Endodermal cell (in vitro differentiated cells): ENCODE data around the gene USP47. TPM values are rescaled to one million over a fixed set of nuclear protein-coding genes. Genes with fewer than 3 reads are reported as not detected.
A peak's percentile ranks its signal among the peaks of the same experiment; 100 is the strongest.

Source experiments
- DNase-seq: peaks from one replicate; pipeline ENCODE4 v3.0.0-alpha.2; 2017
- H3K27ac ChIP-seq: 2 replicates; pipeline ENCODE4 v1.5.1; 2013; ENCODE audit warnings: mild to moderate bottlenecking, low read depth, low read length, moderate library complexity
- H3K27me3 ChIP-seq: 2 replicates; pipeline ENCODE4 v1.6.1; 2013; ENCODE audit warnings: mild to moderate bottlenecking, low read length, moderate library complexity; ENCODE audit not compliant: insufficient read depth, control insufficient read depth, poor library complexity, severe bottlenecking
- H3K36me3 ChIP-seq: 2 replicates; pipeline ENCODE4 v1.7.0; 2013; ENCODE audit warnings: mild to moderate bottlenecking, low read length, moderate library complexity; ENCODE audit not compliant: control insufficient read depth, insufficient read depth
- H3K4me1 ChIP-seq: one replicate; pipeline ENCODE4 v1.7.0; 2013; ENCODE audit warnings: low read length; ENCODE audit not compliant: control insufficient read depth, insufficient read depth
- H3K4me3 ChIP-seq: 2 replicates; pipeline ENCODE4 v1.5.1; 2013; ENCODE audit warnings: mild to moderate bottlenecking, low read length, moderate library complexity
- H3K9ac ChIP-seq: 2 replicates; pipeline ENCODE4 v1.6.1; 2013; ENCODE audit warnings: mild to moderate bottlenecking, low read length, moderate library complexity; ENCODE audit not compliant: poor library complexity, severe bottlenecking; ENCODE audit errors: extremely low read depth
- H3K9me3 ChIP-seq: 2 replicates; pipeline ENCODE4 v1.6.1; 2013; ENCODE audit warnings: mild to moderate bottlenecking, low read length, moderate library complexity; ENCODE audit not compliant: control insufficient read depth
- H3K27ac Mint-ChIP-seq: 2 replicates; pipeline ENCODE4 v1.8.0; 2020; ENCODE audit warnings: mixed read lengths
- H3K27me3 Mint-ChIP-seq: 2 replicates; pipeline ENCODE4 v1.8.0; 2021; ENCODE audit warnings: mild to moderate bottlenecking, mixed read lengths; ENCODE audit not compliant: insufficient read depth
- H3K36me3 Mint-ChIP-seq: 2 replicates; pipeline ENCODE4 v1.8.0; 2020; ENCODE audit warnings: low read depth, mixed read lengths
- H3K4me1 Mint-ChIP-seq: 2 replicates; pipeline ENCODE4 v1.8.0; 2020; ENCODE audit warnings: mixed read lengths
- H3K4me3 Mint-ChIP-seq: 2 replicates; pipeline ENCODE4 v1.8.0; 2020; ENCODE audit warnings: mild to moderate bottlenecking, moderate library complexity, mixed read lengths
- H3K9me3 Mint-ChIP-seq: 2 replicates; pipeline ENCODE4 v1.8.0; 2020; ENCODE audit warnings: mild to moderate bottlenecking, mixed read lengths
- WGBS, 2 experiments: methylation state at CpG; one replicate each; pipeline versions ENCODE4 v1.1.5 to v1.1.7; 2013; ENCODE audit warnings: missing lambda C conversion rate in 2 of 2, mixed read lengths in 1 of 2; ENCODE audit not compliant: insufficient coverage in 1 of 2, insufficient read length in 1 of 2; 5-methylcytosine and 5-hydroxymethylcytosine counted together
- total RNA-seq, 2 donors: library from RNA; stranded (reverse); fragmentation: NEBNext Ultra II Directional in 1 of 2; extraction: Animal tissue kit (Norgen Biotek cat#: 25700) in 1 of 2; gene quantifications; 2 replicates in 1 of 2; 3 replicates in 1 of 2; pipeline ENCODE4 v1.2.1, GENCODE V29; 2021
- TF ChIP-seq, protein P1 (sequence below): fragments of 200-600 bp; sonication (generic); conservative IDR thresholded peaks from 2 replicates; pipeline ENCODE4 v1.5.0; 2021; ENCODE audit warnings: antibody characterized with exemption, mild to moderate bottlenecking

USP47 gene
- total RNA-seq, 2 donors from 2014 or later: 26.3 to 26.9 TPM

DNA sequence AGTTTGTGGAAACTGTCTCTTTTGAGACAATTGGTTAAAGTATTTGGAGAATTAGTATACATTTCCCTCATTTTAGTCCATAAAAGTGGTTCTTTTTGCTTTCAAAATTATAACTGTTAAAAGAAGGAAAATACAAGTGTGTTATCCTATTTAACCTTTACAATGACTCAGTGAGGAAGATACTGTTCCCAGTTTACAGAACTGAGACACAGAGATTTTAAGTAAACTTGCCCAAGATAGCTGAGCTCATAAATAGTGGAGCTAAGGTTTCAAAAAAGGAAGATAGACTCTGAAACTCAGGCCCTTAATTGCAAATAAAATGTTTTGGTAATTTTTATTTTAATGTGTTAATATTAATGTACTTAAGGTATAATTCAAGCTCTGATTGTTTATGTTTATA is 107.7 kb downstream of the USP47 start:
- Mint-ChIP-seq H3K4me1 (peaks cover 20% of the 10 kb centered on the region), H3K36me3 (peaks cover 29% of the 10 kb centered on the region), H3K9me3 (no peaks in the 10 kb centered on the region), H3K4me3 (no peak overlapping the region), H3K27ac (no peak overlapping the region), H3K27me3 (no peaks in the 10 kb centered on the region)
- H3K9me3 ChIP-seq: no peaks in the 10 kb centered on the region
- H3K9ac ChIP-seq: no peak overlapping the region
- no peak overlapping the region for H3K27ac ChIP-seq
- no peaks in the 10 kb centered on the region for H3K27me3 ChIP-seq
- no peak overlapping the region for H3K4me3 ChIP-seq
- peaks cover 66% of the 10 kb centered on the region for H3K36me3 ChIP-seq
- no peak for DNase-seq
- H3K4me1 ChIP-seq: peaks cover 20% of the 10 kb centered on the region
- TF ChIP-seq, protein P1, sequence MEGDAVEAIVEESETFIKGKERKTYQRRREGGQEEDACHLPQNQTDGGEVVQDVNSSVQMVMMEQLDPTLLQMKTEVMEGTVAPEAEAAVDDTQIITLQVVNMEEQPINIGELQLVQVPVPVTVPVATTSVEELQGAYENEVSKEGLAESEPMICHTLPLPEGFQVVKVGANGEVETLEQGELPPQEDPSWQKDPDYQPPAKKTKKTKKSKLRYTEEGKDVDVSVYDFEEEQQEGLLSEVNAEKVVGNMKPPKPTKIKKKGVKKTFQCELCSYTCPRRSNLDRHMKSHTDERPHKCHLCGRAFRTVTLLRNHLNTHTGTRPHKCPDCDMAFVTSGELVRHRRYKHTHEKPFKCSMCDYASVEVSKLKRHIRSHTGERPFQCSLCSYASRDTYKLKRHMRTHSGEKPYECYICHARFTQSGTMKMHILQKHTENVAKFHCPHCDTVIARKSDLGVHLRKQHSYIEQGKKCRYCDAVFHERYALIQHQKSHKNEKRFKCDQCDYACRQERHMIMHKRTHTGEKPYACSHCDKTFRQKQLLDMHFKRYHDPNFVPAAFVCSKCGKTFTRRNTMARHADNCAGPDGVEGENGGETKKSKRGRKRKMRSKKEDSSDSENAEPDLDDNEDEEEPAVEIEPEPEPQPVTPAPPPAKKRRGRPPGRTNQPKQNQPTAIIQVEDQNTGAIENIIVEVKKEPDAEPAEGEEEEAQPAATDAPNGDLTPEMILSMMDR: no peak

DNA sequence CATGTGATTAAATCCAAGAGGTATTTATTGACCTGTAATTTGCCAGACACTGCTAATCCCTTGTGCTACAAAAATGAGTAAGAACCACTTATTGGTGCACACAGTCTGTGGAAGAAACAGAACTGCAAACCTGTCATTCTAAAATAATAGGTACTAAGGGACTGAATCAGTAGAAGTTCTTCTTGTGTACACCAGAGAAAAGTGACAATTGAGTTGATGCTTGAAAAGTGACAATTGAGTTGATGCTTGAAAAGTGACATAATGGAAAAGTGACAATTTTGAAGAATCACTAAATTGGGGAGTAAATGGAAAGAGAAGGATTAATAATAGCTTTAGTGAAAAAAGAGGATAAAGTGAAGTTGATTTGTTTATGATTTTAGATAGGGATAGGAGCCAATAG is 110.3 kb downstream of the USP47 start:
- Mint-ChIP-seq H3K4me1 (peaks cover 19% of the 10 kb centered on the region), H3K36me3 (peaks cover 43% of the 10 kb centered on the region), H3K9me3 (no peaks in the 10 kb centered on the region), H3K4me3 (no peak overlapping the region), H3K27ac (no peak overlapping the region), H3K27me3 (no peaks in the 10 kb centered on the region)
- H3K9ac ChIP-seq: no peak overlapping the region
- H3K27ac ChIP-seq: no peak overlapping the region
- peaks cover 20% of the 10 kb centered on the region for H3K4me1 ChIP-seq
- no peaks in the 10 kb centered on the region for H3K9me3 ChIP-seq
- TF ChIP-seq, protein P1: no peak
- H3K36me3 ChIP-seq: peaks cover 76% of the 10 kb centered on the region
- H3K4me3 ChIP-seq: peak overlapping the region; percentile 35
- H3K27me3 ChIP-seq: no peaks in the 10 kb centered on the region
- DNase-seq: no peak

DNA sequence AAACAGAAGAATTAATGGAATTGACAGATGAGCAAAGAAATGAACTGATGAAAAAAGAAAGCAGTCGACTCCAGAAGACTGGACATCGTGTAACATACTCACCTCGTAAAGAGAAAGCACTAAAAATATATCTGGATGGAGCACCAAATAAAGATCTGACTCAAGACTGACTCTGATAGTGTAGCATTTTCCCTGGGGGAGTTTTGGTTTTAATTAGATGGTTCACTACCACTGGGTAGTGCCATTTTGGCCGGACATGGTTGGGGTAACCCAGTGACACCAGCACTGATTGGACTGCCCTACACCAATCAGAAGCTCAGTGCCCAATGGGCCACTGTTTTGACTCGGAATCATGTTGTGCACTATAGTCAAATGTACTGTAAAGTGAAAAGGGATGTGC is 114.2 kb downstream of the USP47 start:
- Histone ChIP-seq H3K9ac (no peak overlapping the region), H3K27me3 (no peaks in the 10 kb centered on the region), H3K9me3 (peaks cover under 1% of the 10 kb centered on the region), H3K4me1 (peaks cover 13% of the 10 kb centered on the region), H3K4me3 (no peak overlapping the region), H3K27ac (no peak overlapping the region), H3K36me3 (peaks cover 60% of the 10 kb centered on the region)
- Mint-ChIP-seq H3K36me3 (peaks cover 39% of the 10 kb centered on the region), H3K9me3 (no peaks in the 10 kb centered on the region), H3K4me3 (no peak overlapping the region), H3K4me1 (peaks cover 7% of the 10 kb centered on the region), H3K27me3 (no peaks in the 10 kb centered on the region), H3K27ac (no peak overlapping the region)
- TF ChIP-seq, protein P1: no peak
- DNase-seq: no peak
- WGBS, 2 experiments: 99 to 100% methylated on average over 3 to 4 of the region's 5 CpGs
